Measurements from ENCODE around the gene COL5A1.

DNA sequence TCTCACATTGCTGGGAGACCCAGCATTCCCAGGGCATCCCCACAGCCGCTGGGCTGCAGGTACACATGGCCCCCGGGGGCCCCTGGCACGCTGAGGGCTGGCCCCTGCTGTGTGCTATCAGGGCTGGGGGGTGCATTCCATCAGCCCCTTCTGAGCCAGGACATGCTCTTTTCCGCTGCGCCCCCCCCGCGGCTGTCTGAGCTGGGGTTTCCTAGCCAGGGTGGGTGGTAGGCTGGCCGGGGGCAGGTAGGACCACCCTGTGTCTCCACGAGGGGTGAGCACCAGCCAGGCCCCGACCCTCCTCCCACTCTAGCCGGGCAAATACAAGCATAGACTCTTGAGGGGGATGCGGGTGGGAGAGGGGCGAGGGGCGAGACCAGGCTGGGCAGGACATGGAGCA, 180.9 kb downstream of the COL5A1 start:
- TF ChIP-seq EZH2 (IDR thresholded peaks at IDR 0.05; ENCODE audit: low read length) = no peak
- TF ChIP-seq, protein P1, sequence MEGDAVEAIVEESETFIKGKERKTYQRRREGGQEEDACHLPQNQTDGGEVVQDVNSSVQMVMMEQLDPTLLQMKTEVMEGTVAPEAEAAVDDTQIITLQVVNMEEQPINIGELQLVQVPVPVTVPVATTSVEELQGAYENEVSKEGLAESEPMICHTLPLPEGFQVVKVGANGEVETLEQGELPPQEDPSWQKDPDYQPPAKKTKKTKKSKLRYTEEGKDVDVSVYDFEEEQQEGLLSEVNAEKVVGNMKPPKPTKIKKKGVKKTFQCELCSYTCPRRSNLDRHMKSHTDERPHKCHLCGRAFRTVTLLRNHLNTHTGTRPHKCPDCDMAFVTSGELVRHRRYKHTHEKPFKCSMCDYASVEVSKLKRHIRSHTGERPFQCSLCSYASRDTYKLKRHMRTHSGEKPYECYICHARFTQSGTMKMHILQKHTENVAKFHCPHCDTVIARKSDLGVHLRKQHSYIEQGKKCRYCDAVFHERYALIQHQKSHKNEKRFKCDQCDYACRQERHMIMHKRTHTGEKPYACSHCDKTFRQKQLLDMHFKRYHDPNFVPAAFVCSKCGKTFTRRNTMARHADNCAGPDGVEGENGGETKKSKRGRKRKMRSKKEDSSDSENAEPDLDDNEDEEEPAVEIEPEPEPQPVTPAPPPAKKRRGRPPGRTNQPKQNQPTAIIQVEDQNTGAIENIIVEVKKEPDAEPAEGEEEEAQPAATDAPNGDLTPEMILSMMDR (optimal IDR thresholded peaks at IDR 0.05 in 1 of 3, IDR thresholded peaks at IDR 0.05 in 1 of 3, conservative IDR thresholded peaks at IDR 0.05 in 1 of 3; ENCODE audit: extremely low read depth in 1 of 3, insufficient read depth in 2 of 3, low read length in 3 of 3) = no peak
